Fibroblast of pulmonary artery (primary cell): ENCODE data around the gene COPG2.
"Not testable (repeated sequence)": the region's sequence is repeated elsewhere in the genome, so short reads cannot be mapped to it uniquely, and the experiment has no call there.

ENCODE experiments used
- DNase-seq: peaks from one replicate; pipeline ENCODE4 v3.0.0-alpha.2; 2010; ENCODE audit warnings: low read depth
- H3K4me3 ChIP-seq: replicated peaks from 2 replicates; pipeline ENCODE4 v1.5.1; 2011; ENCODE audit warnings: low read depth, mild to moderate bottlenecking, control low read depth, low read length, moderate library complexity
- CTCF ChIP-seq: IDR thresholded peaks from 2 replicates; pipeline ENCODE4 v1.5.1; 2011; ENCODE audit warnings: mild to moderate bottlenecking, control low read depth, low read length, inconsistent platforms; ENCODE audit errors: missing control alignments

COPG2 gene

GRCh38 chr7:130543487-130544010 lies 125.0 kb downstream of the COPG2 start:
- no peak for DNase-seq
- H3K4me3 ChIP-seq: no peak overlapping the region
- TF ChIP-seq CTCF: no peak

- H3K4me3 ChIP-seq, DNase-seq: not testable (repeated sequence)
These were observed 126.3 kb downstream of the COPG2 start for GRCh38 chr7:130542297-130542696.

GRCh38 chr7:130541287-130541686 lies 127.3 kb downstream of the COPG2 start:
- not testable (repeated sequence) for DNase-seq, H3K4me3 ChIP-seq

GRCh38 chr7:130537894-130538293 lies 130.7 kb downstream of the COPG2 start:
- DNase-seq, H3K4me3 ChIP-seq: not testable (repeated sequence)

GRCh38 chr7:130529417-130529816 lies 139.1 kb downstream of the COPG2 start:
- DNase-seq: no peak
- no peak for TF ChIP-seq CTCF
- no peak overlapping the region for H3K4me3 ChIP-seq

- not testable (repeated sequence) for H3K4me3 ChIP-seq, DNase-seq
These were observed 140.7 kb downstream of the COPG2 start for GRCh38 chr7:130527752-130528355.

GRCh38 chr7:130524628-130525027 lies 143.9 kb downstream of the COPG2 start:
- no peak overlapping the region for H3K4me3 ChIP-seq
- no peak for DNase-seq
- TF ChIP-seq CTCF: no peak

- not testable (repeated sequence) for H3K4me3 ChIP-seq, DNase-seq
These were observed 144.9 kb downstream of the COPG2 start for GRCh38 chr7:130523519-130524125.

GRCh38 chr7:130521258-130521951 lies 147.1 kb downstream of the COPG2 start:
- no peak for DNase-seq
- H3K4me3 ChIP-seq: no peak overlapping the region
- no peak for TF ChIP-seq CTCF
